NOMO-1 treated with DMSO at 0.1 percent for 48 hours (cell line): ENCODE data around the gene BTRC.
"Not testable (repeated sequence)": the region's sequence is repeated elsewhere in the genome, so short reads cannot be mapped to it uniquely, and the experiment has no call there.

Experiments
- DNase-seq: peaks from one replicate; lab custom pipeline; 2025; ENCODE audit not compliant: unreplicated experiment; lab: John Stamatoyannopoulos, UW

The BTRC gene

DNA sequence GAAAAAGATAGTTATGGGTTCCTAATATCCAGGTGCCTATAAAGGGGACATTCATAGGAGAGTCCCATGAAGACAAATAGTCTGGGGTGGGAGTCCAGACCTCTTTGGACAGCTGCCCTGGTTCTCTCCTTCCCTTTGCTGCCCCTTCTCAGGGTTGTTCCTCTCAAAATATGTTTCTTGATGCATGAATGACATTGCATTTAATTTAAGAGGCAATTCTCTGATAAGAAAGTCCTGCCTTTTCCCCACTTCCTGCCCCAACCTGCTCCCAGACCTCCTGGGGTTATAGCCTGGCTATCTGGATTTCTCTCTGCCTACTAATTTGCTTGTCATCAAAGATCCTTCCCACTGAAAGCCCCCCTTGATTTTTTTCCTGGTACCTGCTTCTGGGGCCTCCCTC, 12.5 kb upstream of the BTRC start:
- no peak for DNase-seq

DNA sequence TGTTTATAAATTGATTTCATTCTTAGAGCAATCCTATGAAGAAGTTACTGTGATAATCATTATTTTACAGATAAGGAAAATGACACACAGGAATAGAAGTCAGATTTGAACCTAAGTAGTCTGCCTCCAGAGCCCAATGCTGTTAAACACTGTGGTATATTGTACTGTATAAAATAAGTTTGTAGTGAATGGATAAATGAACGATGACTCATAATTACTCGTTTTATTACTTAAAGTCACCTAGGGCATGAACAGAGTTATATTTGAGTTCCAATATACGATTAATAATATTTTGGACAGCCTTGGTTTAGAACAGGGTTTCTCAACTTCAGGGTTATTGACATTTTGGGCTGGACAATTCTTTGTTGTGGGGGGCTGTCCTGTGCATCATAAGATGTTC, 7.8 kb upstream of the BTRC start:
- DNase-seq = no peak

DNA sequence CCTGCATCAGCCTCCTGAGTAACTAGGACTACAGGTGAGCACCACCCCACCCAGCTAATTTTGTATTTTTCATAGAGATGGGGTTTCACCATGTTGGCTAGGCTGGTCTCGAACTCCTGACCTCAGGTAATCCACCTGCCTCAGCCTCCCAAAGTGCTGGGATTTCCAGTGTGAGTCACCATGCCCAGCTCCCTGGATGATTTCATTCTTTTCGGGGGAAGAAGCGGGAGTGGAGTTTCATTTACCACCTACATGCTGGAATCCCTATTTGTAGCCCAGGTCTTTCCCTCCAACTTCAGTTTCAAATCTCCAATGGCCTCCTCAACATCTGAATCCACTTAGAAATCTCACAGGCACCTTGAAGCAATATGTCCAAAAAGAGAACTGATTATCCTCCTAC, 2.9 kb upstream of the BTRC start:
- no peak for DNase-seq

GRCh38 chr10:101351477-101351876, 2.5 kb upstream of the BTRC start:
- DNase-seq = no peak

- not testable (repeated sequence) for DNase-seq
These were observed 1.1 kb upstream of the BTRC start for GRCh38 chr10:101352857-101353256.

DNA sequence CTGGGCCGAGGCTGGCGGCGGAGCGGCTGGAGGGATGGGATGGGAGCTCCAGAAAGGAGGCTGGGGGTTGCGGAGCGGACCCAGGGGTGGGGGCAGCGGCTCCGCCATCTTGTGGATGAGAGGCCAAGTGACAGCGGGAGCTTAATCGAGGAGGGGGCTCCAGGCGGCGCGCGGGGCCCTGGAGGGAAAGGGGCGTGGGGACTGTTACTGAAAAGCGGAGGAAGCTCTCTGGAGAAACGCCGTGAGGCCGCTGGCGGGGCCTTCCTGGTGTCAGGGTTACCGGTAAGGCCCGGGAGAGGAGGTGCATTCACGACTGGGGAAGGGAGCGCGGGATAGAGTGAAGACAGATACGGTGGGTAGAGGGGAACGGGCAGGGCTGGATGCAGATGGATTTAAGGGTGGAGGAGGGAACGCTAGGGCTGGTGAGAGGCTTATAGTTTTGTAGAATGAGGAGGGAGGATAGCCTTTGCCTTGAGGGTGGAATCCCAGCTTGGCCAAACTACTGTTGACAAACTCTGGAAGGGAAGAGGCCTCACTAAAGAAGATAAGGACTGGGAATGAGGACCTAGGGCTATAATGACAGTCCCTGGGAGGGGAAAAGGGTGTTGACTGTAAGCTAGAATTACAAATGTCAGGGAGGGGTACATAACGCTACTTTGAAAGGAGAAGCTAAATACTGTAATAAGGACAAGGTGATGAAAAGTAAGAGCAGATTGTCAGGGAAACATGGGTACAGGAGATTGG, 535 bp downstream of the BTRC start:
- peak; percentile 37 for DNase-seq

DNA sequence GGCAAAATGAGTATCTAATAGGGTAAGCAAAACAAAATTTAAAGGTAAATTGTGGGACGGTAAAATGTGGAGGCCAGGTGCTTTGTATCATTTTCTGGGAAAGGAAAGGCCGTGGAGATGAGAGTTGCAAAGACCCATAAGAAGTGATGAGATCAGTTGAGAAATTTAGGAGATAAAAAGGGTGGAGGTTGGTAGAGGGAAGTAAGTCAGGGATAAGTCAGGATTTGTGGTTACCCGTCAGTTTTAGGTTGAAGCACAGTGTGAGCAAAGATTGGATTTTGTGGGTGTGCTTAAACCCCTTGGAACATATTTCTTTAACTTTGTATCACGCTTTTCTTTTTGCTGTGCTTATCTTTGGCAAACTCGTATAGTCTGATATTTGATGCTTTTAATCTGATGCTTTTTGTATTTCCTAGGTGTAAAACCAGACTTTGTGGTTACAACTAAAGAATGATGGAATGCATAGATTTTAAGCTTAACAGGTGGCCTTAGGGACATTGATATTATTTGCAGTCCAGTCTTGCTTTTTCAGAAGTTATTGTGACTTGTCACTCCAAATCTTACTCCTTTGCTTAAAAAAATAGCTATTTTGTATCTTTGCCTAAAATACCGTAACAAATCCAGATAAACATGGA, 1.2 kb downstream of the BTRC start:
- DNase-seq = no peak

DNA sequence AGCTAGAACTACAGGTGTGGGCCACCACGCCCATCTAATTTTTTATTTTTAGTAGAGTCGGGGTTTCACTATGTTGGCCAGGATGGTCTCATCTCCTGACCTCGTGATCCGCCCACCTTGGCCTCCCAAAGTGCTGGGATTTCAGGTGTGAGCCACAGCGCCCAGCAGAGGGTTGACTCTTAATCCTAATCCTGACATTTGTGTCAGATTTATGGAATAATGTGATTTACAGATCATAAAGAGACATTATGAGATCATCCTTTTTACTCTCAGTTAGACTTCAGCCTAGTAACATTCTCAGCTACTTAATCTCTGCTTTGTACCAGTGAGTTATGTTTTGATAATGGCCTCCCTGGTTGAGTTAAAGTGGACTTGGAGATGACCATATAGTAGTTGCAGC, 2.2 kb downstream of the BTRC start:
- DNase-seq = no peak

- DNase-seq = no peak
These were observed 4.0 kb downstream of the BTRC start for GRCh38 chr10:101357958-101358357.

GRCh38 chr10:101358706-101359300, 4.8 kb downstream of the BTRC start:
- DNase-seq = no peak

- not testable (repeated sequence) for DNase-seq
These were observed 6.1 kb downstream of the BTRC start for GRCh38 chr10:101360090-101360489.

DNA sequence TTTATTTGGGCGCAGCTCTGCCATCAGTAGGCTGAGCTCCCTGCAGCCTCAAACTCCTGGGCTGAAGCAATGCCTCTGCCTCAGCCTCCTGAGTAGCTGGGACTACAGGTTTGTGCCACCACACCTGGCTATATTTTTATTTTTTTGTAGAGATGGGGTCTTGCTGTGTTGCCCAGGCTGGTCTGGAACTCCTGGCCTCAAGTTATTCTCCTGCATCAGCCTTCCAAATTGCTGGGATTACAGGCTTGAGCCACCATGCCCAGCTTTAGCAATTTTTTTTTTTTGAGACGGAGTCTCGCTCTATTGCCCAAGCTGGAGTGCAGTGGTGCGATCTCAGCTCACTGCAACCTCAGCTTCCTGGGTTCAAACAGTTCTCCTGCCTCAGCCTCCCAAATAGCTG, 6.9 kb downstream of the BTRC start:
- not testable (repeated sequence) for DNase-seq

- no peak for DNase-seq
These were observed 10.0 kb downstream of the BTRC start for GRCh38 chr10:101363850-101364400.

GRCh38 chr10:101364721-101365120, 10.8 kb downstream of the BTRC start:
- no peak for DNase-seq

DNA sequence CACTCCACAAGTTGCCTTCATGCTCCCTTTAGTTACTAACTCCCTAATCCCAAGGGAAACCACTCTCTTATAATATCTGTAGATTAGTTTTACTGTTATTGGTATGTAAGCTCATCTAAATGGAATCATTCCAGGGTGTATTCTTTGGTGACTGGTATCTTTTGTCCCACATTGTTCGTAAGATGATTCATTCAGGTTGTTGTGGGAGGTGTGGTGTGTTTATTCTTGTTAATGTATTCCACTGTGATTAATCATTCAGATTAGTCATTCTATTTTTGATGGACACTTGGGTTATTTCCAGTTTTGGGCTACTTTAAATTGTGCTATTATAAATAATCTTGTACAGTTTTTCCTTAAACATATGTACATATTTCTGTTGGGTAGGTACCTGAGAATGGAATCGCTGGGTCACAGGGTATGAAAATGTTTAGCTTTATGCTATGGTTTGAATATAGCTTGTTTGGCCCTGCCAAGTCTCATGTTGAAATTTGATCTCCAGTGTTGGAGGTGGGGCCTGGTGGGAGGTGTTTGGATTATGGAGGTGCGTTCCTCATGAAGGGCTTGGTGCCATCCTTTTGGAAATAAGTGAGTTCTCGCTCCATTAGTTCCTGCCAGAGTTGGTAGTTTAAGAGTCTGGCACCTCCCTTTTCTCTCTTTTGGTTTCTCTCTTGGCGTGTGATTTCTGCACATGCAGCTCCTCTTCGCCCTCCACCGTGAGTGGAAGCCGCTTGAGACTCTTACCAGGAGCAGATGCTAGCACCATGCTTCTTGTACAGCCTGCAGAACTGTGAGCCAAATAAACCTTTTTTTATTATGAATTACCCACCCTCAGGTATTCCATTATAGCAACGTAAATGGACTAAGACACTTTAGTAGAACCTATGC, 13.8 kb downstream of the BTRC start:
- DNase-seq = no peak

- no peak for DNase-seq
These were observed 19.1 kb downstream of the BTRC start for GRCh38 chr10:101373063-101373462.

DNA sequence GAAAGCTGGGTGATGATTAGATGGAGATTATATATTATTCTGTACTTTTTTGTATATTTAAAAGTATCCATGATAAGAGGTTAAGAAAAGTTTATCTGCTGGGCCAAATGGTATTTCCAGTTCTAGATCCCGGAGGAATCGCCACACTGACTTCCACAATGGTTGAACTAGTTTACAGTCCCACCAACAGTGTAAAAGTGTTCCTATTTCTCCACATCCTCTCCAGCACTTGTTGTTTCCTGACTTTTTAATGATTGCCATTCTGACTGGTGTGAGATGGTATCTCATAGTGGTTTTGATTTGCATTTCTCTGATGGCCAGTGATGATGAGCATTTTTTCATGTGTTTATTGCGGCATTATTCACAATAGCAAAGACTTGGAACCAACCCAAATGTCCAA, 20.0 kb downstream of the BTRC start:
- DNase-seq = not testable (repeated sequence)

DNA sequence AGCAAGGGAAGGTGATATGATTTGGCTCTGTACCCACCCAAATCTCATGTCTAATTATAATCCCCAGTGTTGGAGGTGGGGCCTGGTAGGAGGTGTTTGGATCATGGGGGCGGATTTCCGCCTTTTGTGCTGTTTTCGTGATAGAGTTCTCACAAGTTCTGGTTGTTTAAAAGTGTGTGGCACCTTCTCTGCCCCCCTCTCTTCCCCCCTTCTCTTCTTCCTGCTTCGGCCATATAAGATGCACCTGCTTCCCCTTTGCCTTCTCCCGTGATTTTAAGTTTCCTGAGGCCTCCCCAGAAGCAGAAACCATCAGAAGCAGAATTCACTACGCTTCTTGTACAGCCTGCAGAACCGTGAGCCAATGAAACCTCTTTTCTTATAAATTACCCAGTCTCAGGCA, 21.1 kb downstream of the BTRC start:
- DNase-seq = no peak

- DNase-seq = no peak
These were observed 25.8 kb downstream of the BTRC start for GRCh38 chr10:101379663-101380352.

DNA sequence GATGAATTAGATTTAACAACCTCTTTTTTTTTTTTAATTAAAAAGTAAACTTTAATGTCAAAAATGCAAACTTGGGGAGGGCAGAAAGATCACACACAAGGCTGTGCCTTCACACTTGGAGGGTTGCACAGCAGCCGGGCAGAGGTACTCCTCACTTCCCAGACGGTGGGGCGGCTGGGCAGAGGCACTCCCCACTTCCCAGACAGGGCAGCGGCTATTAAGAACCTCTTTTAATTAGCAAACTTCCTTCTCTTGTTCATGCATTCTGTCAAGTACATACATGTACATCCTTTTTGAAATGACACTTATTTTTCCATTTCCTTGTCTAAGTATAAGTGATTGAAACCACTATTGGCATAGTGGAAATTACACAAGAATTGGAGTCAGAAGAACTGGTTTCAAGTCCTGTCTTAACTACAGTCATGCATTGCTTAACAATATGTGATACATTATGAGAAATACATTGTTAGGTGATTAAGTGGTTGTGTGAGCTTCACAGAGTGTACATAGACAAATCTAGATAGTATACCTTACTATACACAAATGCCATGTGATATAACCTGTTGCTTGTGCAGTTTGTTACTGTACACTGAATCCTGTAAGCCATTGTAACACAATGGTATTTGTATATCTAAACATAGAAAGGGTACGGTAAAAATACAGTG, 26.5 kb downstream of the BTRC start:
- peak; percentile 50 for DNase-seq
